GF-D8 (cell line): Measurements from ENCODE around the gene ZNF507.
A peak's percentile ranks its signal among the peaks of the same experiment; 100 is the strongest.

Experiments
- DNase-seq: peaks from one replicate; lab custom pipeline; 2025; lab: John Stamatoyannopoulos, UW

ZNF507 gene

DNA sequence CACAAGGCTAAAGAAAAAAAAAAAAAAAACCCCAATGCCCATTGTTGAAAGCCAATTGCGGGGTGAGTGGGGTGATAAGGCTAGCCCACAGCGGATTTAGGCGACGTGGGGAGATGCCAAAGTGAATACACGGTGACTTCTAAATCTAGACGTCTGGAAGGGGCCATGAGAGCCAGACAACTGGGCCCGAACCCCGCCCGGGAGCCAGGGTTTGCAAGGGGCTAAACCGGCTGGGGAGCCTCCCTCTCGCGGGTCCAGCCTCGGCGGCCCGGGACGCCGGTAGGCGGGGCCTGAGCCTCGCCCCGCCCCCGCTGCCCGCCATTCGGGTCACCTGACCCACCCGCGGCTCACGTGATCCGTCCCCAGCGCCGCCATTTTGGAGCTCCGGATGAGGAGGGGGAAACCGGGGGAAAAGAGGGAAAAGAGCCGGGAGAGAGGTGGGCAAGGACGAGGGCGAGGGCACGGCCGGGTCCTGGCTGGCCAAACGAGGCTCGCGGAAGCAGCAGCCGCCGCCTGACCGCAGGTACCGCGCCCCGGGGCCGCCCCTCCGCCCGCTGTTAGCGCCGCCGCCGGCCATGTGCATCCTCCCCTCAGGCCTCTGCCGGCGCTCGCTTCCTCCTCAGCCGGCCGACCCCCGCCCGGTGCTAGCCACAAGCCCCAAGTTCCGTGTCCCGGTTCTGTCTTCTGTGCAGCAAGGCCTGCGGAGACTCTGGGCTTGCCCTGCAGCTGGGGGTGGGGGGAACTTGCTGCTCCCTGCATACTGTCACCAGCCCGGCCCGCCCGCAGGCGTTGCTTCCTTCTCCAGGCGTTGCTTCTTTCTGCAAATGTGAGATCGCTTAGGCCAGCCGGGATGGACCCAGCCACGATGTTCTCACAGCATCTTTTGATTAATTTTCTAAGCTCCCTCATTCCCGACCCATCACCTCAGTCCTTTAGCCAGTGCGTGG, at the start of gene ZNF507:
Gene ZNF507, plus strand, starts transcription at position 350 of the 947 bp plus-strand sequence. CDS start 7,221 bp downstream, outside the sequence.
- peak; percentile 13 for DNase-seq

DNA sequence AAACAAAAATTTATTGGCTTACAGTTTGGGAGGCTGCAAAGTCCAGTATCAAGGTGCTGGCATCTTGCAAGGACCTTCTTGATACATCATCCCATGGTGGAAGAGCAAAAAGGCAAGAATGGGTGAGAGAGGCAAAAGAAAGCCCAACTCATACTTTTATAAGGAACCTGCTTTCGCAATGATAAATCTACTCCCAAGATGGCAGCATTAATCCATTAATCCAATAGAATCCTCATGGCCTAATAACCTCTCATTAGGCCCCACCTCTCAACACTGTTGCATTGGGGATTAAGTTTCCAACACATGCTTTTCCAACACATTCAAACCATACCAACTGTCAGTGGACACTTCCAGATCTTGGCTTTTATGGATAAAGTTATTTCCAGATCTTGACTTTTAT, 48.7 kb upstream of the ZNF507 start:
- DNase-seq = no peak

DNA sequence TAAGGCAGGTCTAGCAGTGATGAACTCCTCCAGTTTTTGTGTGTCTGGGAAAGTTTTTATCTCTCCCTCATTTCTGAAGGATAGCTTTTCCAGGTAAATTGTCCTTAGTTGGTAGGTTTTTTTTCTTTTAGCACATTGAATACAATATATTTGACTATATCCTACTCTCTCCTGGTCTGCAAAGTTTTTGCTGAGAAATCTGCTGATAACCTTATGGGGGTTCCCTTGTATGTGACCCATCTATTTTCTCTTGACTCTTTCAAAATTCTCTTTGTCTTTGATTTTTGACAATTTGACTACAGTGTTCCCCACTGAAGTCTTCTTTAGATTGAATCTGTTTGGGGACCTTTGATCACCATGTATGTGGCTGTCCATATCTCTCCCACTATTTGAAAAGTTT, 42.6 kb upstream of the ZNF507 start:
- DNase-seq = no peak

- DNase-seq = no peak
These were observed 42.2 kb upstream of the ZNF507 start for GRCh38 chr19:32303193-32303592.

- no peak for DNase-seq
These were observed 37.8 kb upstream of the ZNF507 start for GRCh38 chr19:32307591-32307990.

GRCh38 chr19:32308431-32309077, 36.9 kb upstream of the ZNF507 start:
- DNase-seq = no peak

- no peak for DNase-seq
These were observed 35.6 kb upstream of the ZNF507 start for GRCh38 chr19:32309711-32310390.

- DNase-seq = no peak
These were observed 34.0 kb upstream of the ZNF507 start for GRCh38 chr19:32311371-32311770.

GRCh38 chr19:32313569-32314265, 31.7 kb upstream of the ZNF507 start:
- no peak for DNase-seq

GRCh38 chr19:32316034-32316433, 29.4 kb upstream of the ZNF507 start:
- DNase-seq = no peak

- DNase-seq = no peak
These were observed 28.3 kb upstream of the ZNF507 start for GRCh38 chr19:32317086-32317485.

GRCh38 chr19:32318884-32319520, 26.4 kb upstream of the ZNF507 start:
- no peak for DNase-seq

- no peak for DNase-seq
These were observed 22.9 kb upstream of the ZNF507 start for GRCh38 chr19:32322541-32322940.

GRCh38 chr19:32324631-32325285, 20.7 kb upstream of the ZNF507 start:
- DNase-seq = no peak

DNA sequence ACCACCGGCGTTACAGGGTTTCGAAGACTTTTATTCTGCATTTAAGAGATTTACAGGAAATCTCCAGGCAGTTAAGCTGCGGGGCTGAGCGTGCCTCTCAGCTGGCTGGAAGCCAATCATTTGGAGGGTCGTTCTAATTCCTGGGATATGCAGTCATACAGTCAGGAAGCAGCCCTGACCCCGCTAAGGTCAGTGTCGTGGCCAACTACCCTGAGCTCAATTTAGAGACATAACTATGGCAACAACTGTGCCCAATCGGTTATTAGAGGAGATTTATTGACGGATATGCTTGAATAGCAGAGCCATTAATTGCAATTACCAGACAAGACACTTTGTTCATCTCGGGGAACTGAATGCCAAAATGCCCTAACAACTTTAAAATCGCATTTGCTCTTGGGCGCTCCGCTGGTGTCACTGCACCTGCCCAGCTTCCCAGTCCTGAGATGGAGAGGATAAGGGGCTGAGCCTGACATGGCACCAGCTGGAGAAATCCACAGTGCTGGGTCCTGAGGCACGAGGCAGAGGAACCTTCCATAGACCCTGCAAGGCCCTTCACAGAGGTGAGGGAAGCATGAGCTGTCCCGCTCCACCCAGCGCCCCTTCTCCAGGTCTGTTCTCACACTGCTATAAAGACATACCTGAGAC, 15.1 kb upstream of the ZNF507 start:
- no peak for DNase-seq

- DNase-seq = no peak
These were observed 12.2 kb upstream of the ZNF507 start for GRCh38 chr19:32333227-32333626.

DNA sequence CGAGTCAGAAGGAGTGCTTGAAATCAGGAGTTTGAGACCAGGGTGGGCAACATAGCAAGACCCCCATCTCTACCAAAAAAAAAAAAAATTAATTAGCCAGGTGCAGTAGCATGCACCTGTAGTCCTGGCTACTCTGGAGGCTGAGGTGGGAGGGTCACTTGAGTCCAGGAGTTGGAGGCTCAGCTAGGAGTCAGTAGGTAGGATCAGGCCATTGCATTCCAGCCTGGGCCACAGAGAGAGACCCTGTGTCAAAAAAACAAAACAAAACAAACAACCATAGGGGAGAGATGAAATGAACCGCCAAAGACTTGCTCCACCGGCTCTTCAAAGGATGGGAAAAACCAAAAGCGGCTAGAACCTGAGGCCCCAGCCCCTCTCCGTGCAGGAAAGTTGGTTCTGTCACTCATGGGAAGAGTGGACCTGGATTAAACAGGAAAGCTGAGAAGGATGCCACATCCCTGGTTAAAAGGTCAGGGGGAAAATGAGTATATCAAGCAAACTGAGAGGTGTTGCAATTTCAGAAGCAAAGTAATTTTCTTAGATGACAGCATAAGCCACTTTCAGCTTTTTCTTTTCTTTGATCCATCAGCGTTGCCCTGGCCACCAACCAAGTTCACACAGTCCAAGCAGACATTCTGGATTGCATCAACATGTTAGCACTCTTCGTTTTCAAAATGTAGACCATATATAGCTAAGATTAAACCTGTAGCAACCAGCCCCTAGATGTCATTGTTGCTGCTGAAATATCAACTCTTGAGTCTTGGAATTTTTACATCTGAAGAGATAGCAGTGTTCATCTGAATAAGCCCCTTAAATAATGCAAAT, 8.9 kb upstream of the ZNF507 start:
- no peak for DNase-seq

DNA sequence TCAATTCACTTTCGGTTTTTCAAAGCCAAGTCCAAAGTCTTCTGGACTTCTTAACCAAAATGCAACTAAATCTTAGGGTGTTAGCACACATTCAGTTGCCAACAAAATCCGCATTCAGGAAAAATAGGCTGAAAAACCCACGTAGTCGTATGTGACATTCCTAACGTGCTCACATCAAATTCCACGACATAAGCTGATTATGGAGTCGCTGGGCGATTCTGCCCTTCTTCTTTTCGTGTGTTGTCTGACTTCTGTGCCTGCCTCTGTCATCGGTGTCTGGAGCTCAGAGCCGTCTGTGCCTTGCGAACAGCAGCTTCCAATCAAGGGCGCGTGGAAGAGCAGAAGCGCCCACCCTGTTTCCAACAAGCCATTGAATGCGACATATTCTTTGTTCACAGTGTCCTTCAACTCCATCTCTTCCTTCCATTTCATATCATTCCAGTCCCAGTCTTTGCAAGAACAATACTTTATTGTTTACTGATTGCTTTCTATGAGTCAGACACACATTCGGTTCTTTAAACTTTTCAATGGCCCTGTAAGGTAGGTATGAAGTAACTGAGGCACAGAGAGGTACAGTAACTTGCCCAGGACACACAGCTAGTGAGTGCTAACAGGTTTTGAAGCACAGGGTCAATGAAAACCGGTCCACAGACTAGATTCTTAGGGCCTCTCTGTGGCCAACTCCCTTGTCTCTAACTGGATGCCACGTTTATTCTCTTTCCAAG, 8.2 kb upstream of the ZNF507 start:
- no peak for DNase-seq

GRCh38 chr19:32339423-32339822, 6.0 kb upstream of the ZNF507 start:
- no peak for DNase-seq
